WTC11 (cell line): Measurements from ENCODE around the gene GOLT1A. TPM values are rescaled to one million over a fixed set of nuclear protein-coding genes. Genes with fewer than 3 reads are reported as not detected.
"Not testable (repeated sequence)": the region's sequence is repeated elsewhere in the genome, so short reads cannot be mapped to it uniquely, and the experiment has no call there.

ENCODE experiments used
- ATAC-seq: fragments of 200-7000 bp; cut with Tn5 transposase; 2 replicates; pipeline ENCODE4 v1.10.0; 2021; ENCODE audit warnings: mild to moderate bottlenecking, moderate library complexity
- CTCF ChIA-PET: fragments of 300-600 bp; sonication (Branson Sonifier 250); formaldehyde crosslinking; loops from one replicate; lab custom pipeline; 2021; ENCODE audit warnings: antibody characterized with exemption; lab: Charles Lee
- POLR2A ChIA-PET: fragments of 350-600 bp; sonication (Branson Sonifier 250); formaldehyde crosslinking; loops from one replicate; lab custom pipeline; 2021; ENCODE audit warnings: antibody characterized with exemption; lab: Charles Lee
- DNase-seq: peaks from one replicate; pipeline ENCODE4 v3.0.0; 2021; ENCODE audit warnings: low spot score
- H3K27ac Mint-ChIP-seq: 2 replicates; pipeline ENCODE4 v1.8.0; 2021; ENCODE audit warnings: mixed read lengths
- H3K27me3 Mint-ChIP-seq: 2 replicates; pipeline ENCODE4 v1.8.0; 2021; ENCODE audit warnings: low read depth, mild to moderate bottlenecking, moderate library complexity, mixed read lengths
- H3K36me3 Mint-ChIP-seq: 2 replicates; pipeline ENCODE4 v1.8.0; 2021; ENCODE audit warnings: mixed read lengths
- H3K4me1 Mint-ChIP-seq: 2 replicates; pipeline ENCODE4 v1.8.0; 2022; ENCODE audit warnings: mixed read lengths
- H3K4me3 Mint-ChIP-seq: 2 replicates; pipeline ENCODE4 v1.8.0; 2021; ENCODE audit warnings: mild to moderate bottlenecking, moderate library complexity, mixed read lengths
- H3K9me3 Mint-ChIP-seq: 2 replicates; pipeline ENCODE4 v1.8.0; 2021; ENCODE audit warnings: mixed read lengths
- ATF1 ChIP-seq: sonication (generic); formaldehyde crosslinking; IDR thresholded peaks from 2 replicates; pipeline ENCODE4 v1.8.1; 2023; ENCODE audit warnings: mild to moderate bottlenecking, moderate library complexity, missing genetic modification reagents
- IRF2 ChIP-seq: sonication (generic); formaldehyde crosslinking; IDR thresholded peaks from 2 replicates; pipeline ENCODE4 v1.8.0; 2022; ENCODE audit warnings: low read depth, missing genetic modification reagents, borderline replicate concordance
- NFATC4 ChIP-seq: fragments of 250-450 bp; sonication (Bioruptor Pico); IDR thresholded peaks from 2 replicates; pipeline ENCODE4 v1.9.0; 2021; ENCODE audit warnings: mild to moderate bottlenecking
- NR2C2 ChIP-seq: sonication (generic); formaldehyde crosslinking; IDR thresholded peaks from 2 replicates; pipeline ENCODE4 v1.8.0; 2022; ENCODE audit warnings: mild to moderate bottlenecking, missing genetic modification reagents
- ZBTB21 ChIP-seq: sonication (generic); formaldehyde crosslinking; IDR thresholded peaks from 2 replicates; pipeline ENCODE4 v1.8.1; 2023; ENCODE audit warnings: mild to moderate bottlenecking, missing genetic modification reagents, borderline replicate concordance
- ZNF138 ChIP-seq: sonication (generic); formaldehyde crosslinking; conservative IDR thresholded peaks from 2 replicates; pipeline ENCODE4 v1.8.1; 2022; ENCODE audit warnings: mild to moderate bottlenecking, moderate library complexity, missing genetic modification reagents
- ZNF671 ChIP-seq: fragments of 250-450 bp; sonication (Bioruptor Pico); IDR thresholded peaks from 2 replicates; pipeline ENCODE4 v1.8.0; 2021; ENCODE audit warnings: mild to moderate bottlenecking
- total RNA-seq: library from RNA; stranded (reverse); gene quantifications from 3 replicates; pipeline ENCODE4 v1.2.3, GENCODE V29; 2021
- TF ChIP-seq, protein P1 (sequence below): fragments of 250-450 bp; sonication (Bioruptor Pico); IDR thresholded peaks from 2 replicates; pipeline ENCODE4 v1.8.0; 2021; ENCODE audit warnings: mild to moderate bottlenecking
- TF ChIP-seq, protein P2 (sequence below): fragments of 250-450 bp; sonication (Bioruptor Pico); IDR thresholded peaks from 2 replicates; pipeline ENCODE4 v1.9.0; 2021; ENCODE audit warnings: mild to moderate bottlenecking
- TF ChIP-seq, protein P3 (sequence below): sonication (generic); formaldehyde crosslinking; conservative IDR thresholded peaks from 2 replicates; pipeline ENCODE4 v1.8.1; 2023; ENCODE audit warnings: mild to moderate bottlenecking, low read depth, missing genetic modification reagents, moderate library complexity
- TF ChIP-seq, protein P4 (sequence below): sonication (generic); formaldehyde crosslinking; IDR thresholded peaks from 2 replicates; pipeline ENCODE4 v1.8.1; 2022; ENCODE audit warnings: missing genetic modification reagents, borderline replicate concordance
- TF ChIP-seq, protein P5 (sequence below): sonication (generic); formaldehyde crosslinking; IDR thresholded peaks from 2 replicates; pipeline ENCODE4 v1.8.0; 2022; ENCODE audit warnings: mild to moderate bottlenecking, missing genetic modification reagents
- TF ChIP-seq, protein P6 (sequence below): sonication (generic); formaldehyde crosslinking; IDR thresholded peaks from 2 replicates; pipeline ENCODE4 v1.8.1; 2023; ENCODE audit warnings: mild to moderate bottlenecking, missing genetic modification reagents, moderate library complexity
- TF ChIP-seq, protein P7 (sequence below): sonication (generic); formaldehyde crosslinking; IDR thresholded peaks from 2 replicates; pipeline ENCODE4 v1.8.1; 2022; ENCODE audit warnings: mild to moderate bottlenecking, missing genetic modification reagents, moderate library complexity, borderline replicate concordance

Gene GOLT1A
- total RNA-seq, 1 experiment from 2014 or later = 6.5 TPM

DNA sequence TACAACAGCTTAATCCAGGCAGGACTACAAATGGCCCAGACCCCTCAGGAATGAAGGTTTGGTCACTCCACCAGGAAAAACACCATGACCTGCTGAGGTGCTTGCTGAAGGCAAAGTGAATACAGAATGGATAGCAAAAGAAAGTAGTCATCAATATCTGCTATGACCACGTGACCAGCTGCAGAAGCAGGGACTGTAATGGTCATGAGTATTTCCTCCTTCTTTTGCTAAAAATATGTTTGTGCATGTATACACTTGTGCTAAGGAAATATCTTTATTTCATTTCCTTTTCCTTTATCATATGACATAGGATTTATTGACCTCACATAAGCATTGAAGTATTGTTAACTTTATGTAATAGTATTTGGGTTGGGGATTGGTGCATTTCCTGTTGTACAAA is 26.4 kb upstream of the GOLT1A start (continued):
- TF ChIP-seq ZNF671 (CRISPR knock-in tag) (no peak), ZBTB21 (CRISPR knock-in tag) (no peak)
- TF ChIP-seq, protein P1, sequence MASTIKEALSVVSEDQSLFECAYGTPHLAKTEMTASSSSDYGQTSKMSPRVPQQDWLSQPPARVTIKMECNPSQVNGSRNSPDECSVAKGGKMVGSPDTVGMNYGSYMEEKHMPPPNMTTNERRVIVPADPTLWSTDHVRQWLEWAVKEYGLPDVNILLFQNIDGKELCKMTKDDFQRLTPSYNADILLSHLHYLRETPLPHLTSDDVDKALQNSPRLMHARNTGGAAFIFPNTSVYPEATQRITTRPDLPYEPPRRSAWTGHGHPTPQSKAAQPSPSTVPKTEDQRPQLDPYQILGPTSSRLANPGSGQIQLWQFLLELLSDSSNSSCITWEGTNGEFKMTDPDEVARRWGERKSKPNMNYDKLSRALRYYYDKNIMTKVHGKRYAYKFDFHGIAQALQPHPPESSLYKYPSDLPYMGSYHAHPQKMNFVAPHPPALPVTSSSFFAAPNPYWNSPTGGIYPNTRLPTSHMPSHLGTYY (CRISPR knock-in tag) = no peak

DNA sequence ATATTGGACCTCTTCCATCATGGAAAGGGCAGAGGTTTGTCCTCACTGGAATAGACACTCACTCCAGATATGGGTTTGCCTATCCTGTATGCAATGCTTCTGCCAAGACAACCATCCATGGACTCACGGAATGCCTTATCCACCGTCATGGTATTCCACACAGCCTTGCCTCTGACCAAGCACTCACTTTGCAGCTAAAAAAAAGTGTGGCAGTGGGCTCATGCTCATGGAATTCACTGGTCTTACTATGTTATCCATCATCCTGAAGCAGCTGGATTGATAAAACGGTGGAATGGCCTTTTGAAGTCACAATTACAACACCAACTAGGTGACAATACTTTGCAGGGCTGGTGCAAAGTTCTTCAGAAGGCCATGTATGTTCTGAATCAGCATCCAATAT is 25.6 kb upstream of the GOLT1A start:
- H3K27me3 Mint-ChIP-seq, H3K4me3 Mint-ChIP-seq, POLR2A ChIA-PET, H3K27ac Mint-ChIP-seq, CTCF ChIA-PET, DNase-seq, H3K4me1 Mint-ChIP-seq, ATAC-seq: not testable (repeated sequence)
- Mint-ChIP-seq H3K36me3 (peaks cover 19% of the 10 kb centered on the region), H3K9me3 (peaks cover 12% of the 10 kb centered on the region)

DNA sequence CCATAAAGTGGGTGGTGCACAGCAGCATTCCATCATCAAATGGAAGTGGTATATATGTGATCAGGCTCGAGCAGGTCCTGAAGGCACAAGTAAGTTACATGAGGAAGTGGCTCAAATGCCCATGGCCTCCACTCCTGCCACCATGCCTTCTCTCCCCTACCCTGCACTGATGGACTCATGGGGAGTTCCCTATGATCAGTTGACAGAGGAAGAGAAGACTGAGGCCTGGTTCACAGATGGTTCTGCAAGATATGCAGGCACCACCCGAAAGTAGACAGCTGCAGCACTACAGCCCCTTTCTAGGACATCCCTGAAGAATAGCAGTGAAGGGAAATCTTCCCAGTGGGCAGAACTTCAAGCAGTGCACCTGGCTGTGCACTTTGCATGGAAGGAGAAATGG is 24.7 kb upstream of the GOLT1A start:
- H3K27ac Mint-ChIP-seq, ATAC-seq, DNase-seq, POLR2A ChIA-PET, H3K4me1 Mint-ChIP-seq, H3K27me3 Mint-ChIP-seq, H3K4me3 Mint-ChIP-seq, CTCF ChIA-PET: not testable (repeated sequence)
- H3K36me3 Mint-ChIP-seq = peaks cover 25% of the 10 kb centered on the region
- H3K9me3 Mint-ChIP-seq = peaks cover 12% of the 10 kb centered on the region

DNA sequence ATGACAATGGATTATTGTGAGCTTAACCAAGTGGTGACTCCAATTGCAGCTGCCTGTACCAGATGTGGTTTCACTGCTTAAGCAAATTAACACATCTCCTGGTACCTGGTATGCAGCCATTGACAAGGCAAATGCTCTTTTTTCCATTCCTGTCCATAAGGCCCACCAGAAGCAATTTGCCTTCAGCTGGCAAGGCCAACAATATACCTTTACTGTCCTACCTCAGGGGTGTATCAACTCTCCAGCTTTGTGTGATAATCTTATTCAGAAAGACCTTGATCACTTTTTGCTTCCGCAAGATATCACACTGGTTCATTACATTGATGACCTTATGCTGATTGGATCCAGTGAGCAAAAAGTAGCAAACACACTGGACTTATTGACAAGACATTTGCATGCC is 23.7 kb upstream of the GOLT1A start:
- DNase-seq, H3K27ac Mint-ChIP-seq, H3K4me1 Mint-ChIP-seq, ATAC-seq, POLR2A ChIA-PET, CTCF ChIA-PET, H3K27me3 Mint-ChIP-seq, H3K4me3 Mint-ChIP-seq: not testable (repeated sequence)
- peaks cover 25% of the 10 kb centered on the region for H3K36me3 Mint-ChIP-seq
- H3K9me3 Mint-ChIP-seq = peaks cover 12% of the 10 kb centered on the region

DNA sequence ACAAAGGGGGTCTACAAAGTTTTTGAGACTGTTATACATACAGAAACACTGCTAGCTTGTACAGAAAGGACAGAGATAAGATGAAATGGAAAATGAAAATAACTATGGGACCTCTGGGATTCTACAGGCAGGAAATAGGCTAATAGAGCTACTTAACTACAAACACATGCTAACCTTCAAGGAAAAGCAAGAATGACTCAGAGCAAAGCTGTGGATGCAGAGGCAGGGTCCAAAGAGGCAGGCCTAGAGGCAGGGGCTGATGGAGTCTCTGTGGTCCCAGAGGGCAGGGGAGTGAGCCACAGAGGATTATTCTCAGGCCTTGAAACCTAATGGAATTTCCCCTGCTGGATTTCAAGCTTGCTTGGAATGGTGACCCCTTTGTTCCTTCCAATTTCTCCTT is 18.7 kb upstream of the GOLT1A start:
- H3K4me3 Mint-ChIP-seq = no peak overlapping the region
- H3K9me3 Mint-ChIP-seq = peaks cover 16% of the 10 kb centered on the region
- no peak for DNase-seq
- CTCF ChIA-PET = interaction anchor here (0.8 to 0.9 kb wide), 2 partner anchors 19 to 25 kb away, joined by 3 read pairs; partner anchors contain the start of gene GOLT1A
- no peaks in the 10 kb centered on the region for H3K4me1 Mint-ChIP-seq
- peaks cover 27% of the 10 kb centered on the region for H3K36me3 Mint-ChIP-seq
- no peaks in the 10 kb centered on the region for H3K27me3 Mint-ChIP-seq
- POLR2A ChIA-PET = no interaction called here
- ATAC-seq = no peak
- no peak overlapping the region for H3K27ac Mint-ChIP-seq
- TF ChIP-seq, protein P2, sequence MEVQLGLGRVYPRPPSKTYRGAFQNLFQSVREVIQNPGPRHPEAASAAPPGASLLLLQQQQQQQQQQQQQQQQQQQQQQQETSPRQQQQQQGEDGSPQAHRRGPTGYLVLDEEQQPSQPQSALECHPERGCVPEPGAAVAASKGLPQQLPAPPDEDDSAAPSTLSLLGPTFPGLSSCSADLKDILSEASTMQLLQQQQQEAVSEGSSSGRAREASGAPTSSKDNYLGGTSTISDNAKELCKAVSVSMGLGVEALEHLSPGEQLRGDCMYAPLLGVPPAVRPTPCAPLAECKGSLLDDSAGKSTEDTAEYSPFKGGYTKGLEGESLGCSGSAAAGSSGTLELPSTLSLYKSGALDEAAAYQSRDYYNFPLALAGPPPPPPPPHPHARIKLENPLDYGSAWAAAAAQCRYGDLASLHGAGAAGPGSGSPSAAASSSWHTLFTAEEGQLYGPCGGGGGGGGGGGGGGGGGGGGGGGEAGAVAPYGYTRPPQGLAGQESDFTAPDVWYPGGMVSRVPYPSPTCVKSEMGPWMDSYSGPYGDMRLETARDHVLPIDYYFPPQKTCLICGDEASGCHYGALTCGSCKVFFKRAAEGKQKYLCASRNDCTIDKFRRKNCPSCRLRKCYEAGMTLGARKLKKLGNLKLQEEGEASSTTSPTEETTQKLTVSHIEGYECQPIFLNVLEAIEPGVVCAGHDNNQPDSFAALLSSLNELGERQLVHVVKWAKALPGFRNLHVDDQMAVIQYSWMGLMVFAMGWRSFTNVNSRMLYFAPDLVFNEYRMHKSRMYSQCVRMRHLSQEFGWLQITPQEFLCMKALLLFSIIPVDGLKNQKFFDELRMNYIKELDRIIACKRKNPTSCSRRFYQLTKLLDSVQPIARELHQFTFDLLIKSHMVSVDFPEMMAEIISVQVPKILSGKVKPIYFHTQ (CRISPR knock-in tag) = no peak
- no peak for TF ChIP-seq ZNF138 (CRISPR knock-in tag)
- TF ChIP-seq, protein P3, sequence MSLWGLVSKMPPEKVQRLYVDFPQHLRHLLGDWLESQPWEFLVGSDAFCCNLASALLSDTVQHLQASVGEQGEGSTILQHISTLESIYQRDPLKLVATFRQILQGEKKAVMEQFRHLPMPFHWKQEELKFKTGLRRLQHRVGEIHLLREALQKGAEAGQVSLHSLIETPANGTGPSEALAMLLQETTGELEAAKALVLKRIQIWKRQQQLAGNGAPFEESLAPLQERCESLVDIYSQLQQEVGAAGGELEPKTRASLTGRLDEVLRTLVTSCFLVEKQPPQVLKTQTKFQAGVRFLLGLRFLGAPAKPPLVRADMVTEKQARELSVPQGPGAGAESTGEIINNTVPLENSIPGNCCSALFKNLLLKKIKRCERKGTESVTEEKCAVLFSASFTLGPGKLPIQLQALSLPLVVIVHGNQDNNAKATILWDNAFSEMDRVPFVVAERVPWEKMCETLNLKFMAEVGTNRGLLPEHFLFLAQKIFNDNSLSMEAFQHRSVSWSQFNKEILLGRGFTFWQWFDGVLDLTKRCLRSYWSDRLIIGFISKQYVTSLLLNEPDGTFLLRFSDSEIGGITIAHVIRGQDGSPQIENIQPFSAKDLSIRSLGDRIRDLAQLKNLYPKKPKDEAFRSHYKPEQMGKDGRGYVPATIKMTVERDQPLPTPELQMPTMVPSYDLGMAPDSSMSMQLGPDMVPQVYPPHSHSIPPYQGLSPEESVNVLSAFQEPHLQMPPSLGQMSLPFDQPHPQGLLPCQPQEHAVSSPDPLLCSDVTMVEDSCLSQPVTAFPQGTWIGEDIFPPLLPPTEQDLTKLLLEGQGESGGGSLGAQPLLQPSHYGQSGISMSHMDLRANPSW = no peak
- TF ChIP-seq, protein P4, sequence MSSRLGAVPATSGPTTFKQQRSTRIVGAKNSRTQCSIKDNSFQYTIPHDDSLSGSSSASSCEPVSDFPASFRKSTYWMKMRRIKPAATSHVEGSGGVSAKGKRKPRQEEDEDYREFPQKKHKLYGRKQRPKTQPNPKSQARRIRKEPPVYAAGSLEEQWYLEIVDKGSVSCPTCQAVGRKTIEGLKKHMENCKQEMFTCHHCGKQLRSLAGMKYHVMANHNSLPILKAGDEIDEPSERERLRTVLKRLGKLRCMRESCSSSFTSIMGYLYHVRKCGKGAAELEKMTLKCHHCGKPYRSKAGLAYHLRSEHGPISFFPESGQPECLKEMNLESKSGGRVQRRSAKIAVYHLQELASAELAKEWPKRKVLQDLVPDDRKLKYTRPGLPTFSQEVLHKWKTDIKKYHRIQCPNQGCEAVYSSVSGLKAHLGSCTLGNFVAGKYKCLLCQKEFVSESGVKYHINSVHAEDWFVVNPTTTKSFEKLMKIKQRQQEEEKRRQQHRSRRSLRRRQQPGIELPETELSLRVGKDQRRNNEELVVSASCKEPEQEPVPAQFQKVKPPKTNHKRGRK = no peak
- no peak for TF ChIP-seq ATF1 (CRISPR knock-in tag)
- no peak for TF ChIP-seq NR2C2 (CRISPR knock-in tag)
- TF ChIP-seq IRF2 (CRISPR knock-in tag) = no peak
- TF ChIP-seq, protein P5, sequence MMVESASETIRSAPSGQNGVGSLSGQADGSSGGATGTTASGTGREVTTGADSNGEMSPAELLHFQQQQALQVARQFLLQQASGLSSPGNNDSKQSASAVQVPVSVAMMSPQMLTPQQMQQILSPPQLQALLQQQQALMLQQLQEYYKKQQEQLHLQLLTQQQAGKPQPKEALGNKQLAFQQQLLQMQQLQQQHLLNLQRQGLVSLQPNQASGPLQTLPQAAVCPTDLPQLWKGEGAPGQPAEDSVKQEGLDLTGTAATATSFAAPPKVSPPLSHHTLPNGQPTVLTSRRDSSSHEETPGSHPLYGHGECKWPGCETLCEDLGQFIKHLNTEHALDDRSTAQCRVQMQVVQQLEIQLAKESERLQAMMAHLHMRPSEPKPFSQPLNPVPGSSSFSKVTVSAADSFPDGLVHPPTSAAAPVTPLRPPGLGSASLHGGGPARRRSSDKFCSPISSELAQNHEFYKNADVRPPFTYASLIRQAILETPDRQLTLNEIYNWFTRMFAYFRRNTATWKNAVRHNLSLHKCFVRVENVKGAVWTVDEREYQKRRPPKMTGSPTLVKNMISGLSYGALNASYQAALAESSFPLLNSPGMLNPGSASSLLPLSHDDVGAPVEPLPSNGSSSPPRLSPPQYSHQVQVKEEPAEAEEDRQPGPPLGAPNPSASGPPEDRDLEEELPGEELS (CRISPR knock-in tag) = no peak
- TF ChIP-seq, protein P6, sequence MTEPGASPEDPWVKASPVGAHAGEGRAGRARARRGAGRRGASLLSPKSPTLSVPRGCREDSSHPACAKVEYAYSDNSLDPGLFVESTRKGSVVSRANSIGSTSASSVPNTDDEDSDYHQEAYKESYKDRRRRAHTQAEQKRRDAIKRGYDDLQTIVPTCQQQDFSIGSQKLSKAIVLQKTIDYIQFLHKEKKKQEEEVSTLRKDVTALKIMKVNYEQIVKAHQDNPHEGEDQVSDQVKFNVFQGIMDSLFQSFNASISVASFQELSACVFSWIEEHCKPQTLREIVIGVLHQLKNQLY (CRISPR knock-in tag) = no peak
- no peak for TF ChIP-seq NFATC4 (CRISPR knock-in tag)
- TF ChIP-seq, protein P7, sequence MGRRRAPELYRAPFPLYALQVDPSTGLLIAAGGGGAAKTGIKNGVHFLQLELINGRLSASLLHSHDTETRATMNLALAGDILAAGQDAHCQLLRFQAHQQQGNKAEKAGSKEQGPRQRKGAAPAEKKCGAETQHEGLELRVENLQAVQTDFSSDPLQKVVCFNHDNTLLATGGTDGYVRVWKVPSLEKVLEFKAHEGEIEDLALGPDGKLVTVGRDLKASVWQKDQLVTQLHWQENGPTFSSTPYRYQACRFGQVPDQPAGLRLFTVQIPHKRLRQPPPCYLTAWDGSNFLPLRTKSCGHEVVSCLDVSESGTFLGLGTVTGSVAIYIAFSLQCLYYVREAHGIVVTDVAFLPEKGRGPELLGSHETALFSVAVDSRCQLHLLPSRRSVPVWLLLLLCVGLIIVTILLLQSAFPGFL (CRISPR knock-in tag) = no peak
